Measurements from ENCODE around the gene SGCB.
"Not testable (repeated sequence)": the region's sequence is repeated elsewhere in the genome, so short reads cannot be mapped to it uniquely, and the experiment has no call there.

SGCB gene

GRCh38 chr4:52038103-52038912 lies at the start of gene SGCB:
Gene SGCB (minus strand): TSS chr4:52038299. CDS start chr4:52038259, 40 bp downstream.
- Histone ChIP-seq H3K27ac (ENCODE audit: low read length) (peak within 1 kb of the TSS; percentile 25), H3K27me3 (ENCODE audit: control insufficient read depth, insufficient read depth, low read length) (peaks cover 12% of the 10 kb centered on the region)

GRCh38 chr4:52086425-52086824 lies 48.3 kb upstream of the SGCB start:
- H3K36me3 ChIP-seq (ENCODE audit: control insufficient read depth, low read depth, low read length); H3K27me3 ChIP-seq (ENCODE audit: control insufficient read depth, insufficient read depth, low read length); H3K9ac ChIP-seq (ENCODE audit: low read length); H3K4me3 ChIP-seq (ENCODE audit: low read length); H3K4me1 ChIP-seq (ENCODE audit: control insufficient read depth, low read depth, low read length); H3K9me3 ChIP-seq (ENCODE audit: control insufficient read depth, low read depth, low read length); H3K27ac ChIP-seq (ENCODE audit: low read length): not testable (repeated sequence)

More at GRCh38 chr4:52038103-52038912, at the start of gene SGCB:
- H3K9me3 ChIP-seq (ENCODE audit: control insufficient read depth, low read depth, low read length) = no peaks in the 10 kb centered on the region
- H3K4me1 ChIP-seq (ENCODE audit: control insufficient read depth, low read depth, low read length) = peaks cover 14% of the 10 kb centered on the region
- H3K36me3 ChIP-seq (ENCODE audit: control insufficient read depth, low read depth, low read length) = no peaks in the 10 kb centered on the region
- peak within 1 kb of the TSS; percentile 79 for H3K4me3 ChIP-seq (ENCODE audit: low read length)
- peak within 1 kb of the TSS; percentile 77 for H3K9ac ChIP-seq (ENCODE audit: low read length)

- Histone ChIP-seq H3K27ac (ENCODE audit: low read length) (no peak overlapping the region), H3K36me3 (ENCODE audit: control insufficient read depth, low read depth, low read length) (no peaks in the 10 kb centered on the region), H3K9ac (ENCODE audit: low read length) (no peak overlapping the region), H3K4me1 (ENCODE audit: control insufficient read depth, low read depth, low read length) (no peaks in the 10 kb centered on the region), H3K9me3 (ENCODE audit: control insufficient read depth, low read depth, low read length) (no peaks in the 10 kb centered on the region), H3K4me3 (ENCODE audit: low read length) (no peak overlapping the region), H3K27me3 (ENCODE audit: control insufficient read depth, insufficient read depth, low read length) (peaks cover 16% of the 10 kb centered on the region)
Observed at GRCh38 chr4:52081216-52081615, 43.1 kb upstream of the SGCB start.

- Histone ChIP-seq H3K4me3 (ENCODE audit: low read length) (no peak overlapping the region), H3K9ac (ENCODE audit: low read length) (no peak overlapping the region), H3K4me1 (ENCODE audit: control insufficient read depth, low read depth, low read length) (no peaks in the 10 kb centered on the region), H3K27me3 (ENCODE audit: control insufficient read depth, insufficient read depth, low read length) (peaks cover 25% of the 10 kb centered on the region), H3K36me3 (ENCODE audit: control insufficient read depth, low read depth, low read length) (no peaks in the 10 kb centered on the region), H3K9me3 (ENCODE audit: control insufficient read depth, low read depth, low read length) (no peaks in the 10 kb centered on the region), H3K27ac (ENCODE audit: low read length) (no peak overlapping the region)
Observed at GRCh38 chr4:52079659-52080058, 41.6 kb upstream of the SGCB start.

GRCh38 chr4:52076731-52077130 lies 38.6 kb upstream of the SGCB start:
- Histone ChIP-seq H3K9ac (ENCODE audit: low read length) (no peak overlapping the region), H3K36me3 (ENCODE audit: control insufficient read depth, low read depth, low read length) (no peaks in the 10 kb centered on the region), H3K9me3 (ENCODE audit: control insufficient read depth, low read depth, low read length) (no peaks in the 10 kb centered on the region), H3K27ac (ENCODE audit: low read length) (no peak overlapping the region), H3K4me1 (ENCODE audit: control insufficient read depth, low read depth, low read length) (no peaks in the 10 kb centered on the region), H3K27me3 (ENCODE audit: control insufficient read depth, insufficient read depth, low read length) (peaks cover 25% of the 10 kb centered on the region), H3K4me3 (ENCODE audit: low read length) (peak overlapping the region; percentile 46)

GRCh38 chr4:52071791-52072546 lies 33.9 kb upstream of the SGCB start:
- Histone ChIP-seq H3K27ac (ENCODE audit: low read length) (no peak overlapping the region), H3K36me3 (ENCODE audit: control insufficient read depth, low read depth, low read length) (no peaks in the 10 kb centered on the region), H3K4me3 (ENCODE audit: low read length) (no peak overlapping the region), H3K9ac (ENCODE audit: low read length) (no peak overlapping the region), H3K27me3 (ENCODE audit: control insufficient read depth, insufficient read depth, low read length) (peaks cover 16% of the 10 kb centered on the region), H3K9me3 (ENCODE audit: control insufficient read depth, low read depth, low read length) (no peaks in the 10 kb centered on the region), H3K4me1 (ENCODE audit: control insufficient read depth, low read depth, low read length) (no peaks in the 10 kb centered on the region)

- Histone ChIP-seq H3K27ac (ENCODE audit: low read length) (no peak overlapping the region), H3K36me3 (ENCODE audit: control insufficient read depth, low read depth, low read length) (no peaks in the 10 kb centered on the region), H3K9me3 (ENCODE audit: control insufficient read depth, low read depth, low read length) (no peaks in the 10 kb centered on the region), H3K4me3 (ENCODE audit: low read length) (no peak overlapping the region), H3K9ac (ENCODE audit: low read length) (no peak overlapping the region), H3K4me1 (ENCODE audit: control insufficient read depth, low read depth, low read length) (no peaks in the 10 kb centered on the region), H3K27me3 (ENCODE audit: control insufficient read depth, insufficient read depth, low read length) (no peaks in the 10 kb centered on the region)
Observed at GRCh38 chr4:52069571-52069970, 31.5 kb upstream of the SGCB start.

GRCh38 chr4:52059372-52059771 lies 21.3 kb upstream of the SGCB start:
- no peak overlapping the region for H3K27ac ChIP-seq (ENCODE audit: low read length)
- no peak overlapping the region for H3K9ac ChIP-seq (ENCODE audit: low read length)
- no peaks in the 10 kb centered on the region for H3K9me3 ChIP-seq (ENCODE audit: control insufficient read depth, low read depth, low read length)
- no peak overlapping the region for H3K4me3 ChIP-seq (ENCODE audit: low read length)
- no peaks in the 10 kb centered on the region for H3K27me3 ChIP-seq (ENCODE audit: control insufficient read depth, insufficient read depth, low read length)
- H3K4me1 ChIP-seq (ENCODE audit: control insufficient read depth, low read depth, low read length) = no peaks in the 10 kb centered on the region
- H3K36me3 ChIP-seq (ENCODE audit: control insufficient read depth, low read depth, low read length) = no peaks in the 10 kb centered on the region

GRCh38 chr4:52058275-52058674 lies 20.2 kb upstream of the SGCB start:
- no peaks in the 10 kb centered on the region for H3K9me3 ChIP-seq (ENCODE audit: control insufficient read depth, low read depth, low read length)
- H3K36me3 ChIP-seq (ENCODE audit: control insufficient read depth, low read depth, low read length) = no peaks in the 10 kb centered on the region
- H3K4me3 ChIP-seq (ENCODE audit: low read length) = no peak overlapping the region
- no peak overlapping the region for H3K9ac ChIP-seq (ENCODE audit: low read length)
- no peak overlapping the region for H3K27ac ChIP-seq (ENCODE audit: low read length)
- H3K27me3 ChIP-seq (ENCODE audit: control insufficient read depth, insufficient read depth, low read length) = peaks cover 5% of the 10 kb centered on the region
- no peaks in the 10 kb centered on the region for H3K4me1 ChIP-seq (ENCODE audit: control insufficient read depth, low read depth, low read length)

- Histone ChIP-seq H3K27me3 (ENCODE audit: control insufficient read depth, insufficient read depth, low read length) (peaks cover 16% of the 10 kb centered on the region), H3K27ac (ENCODE audit: low read length) (no peak overlapping the region), H3K36me3 (ENCODE audit: control insufficient read depth, low read depth, low read length) (no peaks in the 10 kb centered on the region), H3K9me3 (ENCODE audit: control insufficient read depth, low read depth, low read length) (no peaks in the 10 kb centered on the region), H3K4me1 (ENCODE audit: control insufficient read depth, low read depth, low read length) (peaks cover 9% of the 10 kb centered on the region), H3K9ac (ENCODE audit: low read length) (no peak overlapping the region), H3K4me3 (ENCODE audit: low read length) (no peak overlapping the region)
Observed at GRCh38 chr4:52057196-52057595, 19.1 kb upstream of the SGCB start.

GRCh38 chr4:52054254-52054653 lies 16.2 kb upstream of the SGCB start:
- Histone ChIP-seq H3K36me3 (ENCODE audit: control insufficient read depth, low read depth, low read length) (no peaks in the 10 kb centered on the region), H3K27me3 (ENCODE audit: control insufficient read depth, insufficient read depth, low read length) (peaks cover 41% of the 10 kb centered on the region), H3K9ac (ENCODE audit: low read length) (no peak overlapping the region), H3K4me1 (ENCODE audit: control insufficient read depth, low read depth, low read length) (peaks cover 16% of the 10 kb centered on the region), H3K27ac (ENCODE audit: low read length) (no peak overlapping the region), H3K4me3 (ENCODE audit: low read length) (no peak overlapping the region), H3K9me3 (ENCODE audit: control insufficient read depth, low read depth, low read length) (no peaks in the 10 kb centered on the region)

GRCh38 chr4:52052475-52052780 lies 14.3 kb upstream of the SGCB start:
- Histone ChIP-seq H3K4me3 (ENCODE audit: low read length) (peak overlapping the region; percentile 95), H3K9ac (ENCODE audit: low read length) (no peak overlapping the region), H3K27me3 (ENCODE audit: control insufficient read depth, insufficient read depth, low read length) (peaks cover 41% of the 10 kb centered on the region), H3K36me3 (ENCODE audit: control insufficient read depth, low read depth, low read length) (no peaks in the 10 kb centered on the region), H3K4me1 (ENCODE audit: control insufficient read depth, low read depth, low read length) (peaks cover 16% of the 10 kb centered on the region), H3K27ac (ENCODE audit: low read length) (no peak overlapping the region), H3K9me3 (ENCODE audit: control insufficient read depth, low read depth, low read length) (no peaks in the 10 kb centered on the region)

Data from iPS-18a (cell line).